VCaP (cell line): Measurements from ENCODE around the gene EPN1.
A peak's percentile ranks its signal among the peaks of the same experiment; 100 is the strongest.
"Not testable (repeated sequence)": the region's sequence is repeated elsewhere in the genome, so short reads cannot be mapped to it uniquely, and the experiment has no call there.

Experiments used
- H3K27ac ChIP-seq: fragments of 450-650 bp; 2 replicates; pipeline ENCODE4 v1.5.1; 2017
- CTCF ChIP-seq: fragments of 450-650 bp; conservative IDR thresholded peaks from 2 replicates; pipeline ENCODE4 v1.5.1; 2017; ENCODE audit warnings: mild to moderate bottlenecking, moderate library complexity

Gene EPN1

GRCh38 chr19:55720214-55720746, 45.3 kb downstream of the EPN1 start:
- TF ChIP-seq CTCF = no peak
- H3K27ac ChIP-seq = no peak overlapping the region

GRCh38 chr19:55720801-55721200, 45.8 kb downstream of the EPN1 start:
- TF ChIP-seq CTCF = no peak
- H3K27ac ChIP-seq = no peak overlapping the region

- no peak for TF ChIP-seq CTCF
- H3K27ac ChIP-seq = no peak overlapping the region
Measured at GRCh38 chr19:55723491-55723890, 48.5 kb downstream of the EPN1 start.

- not testable (repeated sequence) for H3K27ac ChIP-seq
Measured at GRCh38 chr19:55730378-55730777, 55.4 kb downstream of the EPN1 start.

- H3K27ac ChIP-seq = no peak within 1 kb of the TSS
- no peak for TF ChIP-seq CTCF
Measured at GRCh38 chr19:55738302-55738701, 63.3 kb downstream of the EPN1 start, which contains the start of gene NLRP9. TSS of gene NLRP9 (minus strand) at chr19:55738402. CDS start at chr19:55738374, 28 bp downstream.

GRCh38 chr19:55750715-55751114, 75.7 kb downstream of the EPN1 start:
- no peak overlapping the region for H3K27ac ChIP-seq
- no peak for TF ChIP-seq CTCF

- peak overlapping the region; percentile 37 for H3K27ac ChIP-seq
- TF ChIP-seq CTCF = no peak
Measured at GRCh38 chr19:55753401-55753800, 78.4 kb downstream of the EPN1 start.

GRCh38 chr19:55756808-55757207, 81.8 kb downstream of the EPN1 start:
- H3K27ac ChIP-seq = not testable (repeated sequence)

GRCh38 chr19:55758797-55759196, 83.8 kb downstream of the EPN1 start, which contains the start of gene RFPL4A:
TSS of gene RFPL4A (plus strand) at chr19:55759097. CDS start at chr19:55761801, 2,704 bp downstream.
- not testable (repeated sequence) for H3K27ac ChIP-seq
